Loucy (cell line): Measurements from ENCODE around the gene PC.
A peak's percentile ranks its signal among the peaks of the same experiment; 100 is the strongest.
"Not testable (repeated sequence)": the region's sequence is repeated elsewhere in the genome, so short reads cannot be mapped to it uniquely, and the experiment has no call there.

Source experiments
- H2AFZ ChIP-seq: fragments of 200-600 bp; sonication (generic); 2 replicates; pipeline ENCODE4 v1.6.0; 2016; ENCODE audit warnings: antibody characterized with exemption, mild to moderate bottlenecking, low read length, moderate library complexity
- H3F3A ChIP-seq: fragments of 200-600 bp; 2 replicates; pipeline ENCODE4 v1.6.0; 2016; ENCODE audit warnings: antibody characterized with exemption, low read depth, mild to moderate bottlenecking
- H3K27me3 ChIP-seq: fragments of 200-600 bp; sonication (generic); 2 replicates; pipeline ENCODE4 v1.6.1; 2014; ENCODE audit warnings: low read length, mild to moderate bottlenecking; ENCODE audit not compliant: insufficient read depth, poor library complexity, severe bottlenecking
- H3K36me3 ChIP-seq: fragments of 200-600 bp; sonication (generic); 2 replicates; pipeline ENCODE4 v1.6.1; 2016; ENCODE audit warnings: low read length; ENCODE audit not compliant: insufficient read depth
- H3K4me1 ChIP-seq: fragments of 200-600 bp; sonication (generic); 2 replicates; pipeline ENCODE4 v1.5.1; 2014; ENCODE audit warnings: low read length, mild to moderate bottlenecking; ENCODE audit not compliant: insufficient read depth, poor library complexity, severe bottlenecking
- H3K4me2 ChIP-seq: fragments of 200-600 bp; sonication (generic); 2 replicates; pipeline ENCODE4 v1.6.0; 2014; ENCODE audit warnings: antibody characterized with exemption, low read length, low read depth, mild to moderate bottlenecking; ENCODE audit not compliant: poor library complexity, severe bottlenecking
- H3K4me3 ChIP-seq: fragments of 200-600 bp; sonication (generic); 2 replicates; pipeline ENCODE4 v1.5.1; 2014; ENCODE audit warnings: low read length, mild to moderate bottlenecking, mixed read lengths; ENCODE audit not compliant: poor library complexity, severe bottlenecking
- H3K79me2 ChIP-seq: fragments of 200-600 bp; sonication (generic); 2 replicates; pipeline ENCODE4 v1.6.1; 2014; ENCODE audit warnings: low read length; ENCODE audit not compliant: insufficient read depth
- H3K9ac ChIP-seq: fragments of 200-600 bp; sonication (generic); 2 replicates; pipeline ENCODE4 v1.6.0; 2014; ENCODE audit warnings: mild to moderate bottlenecking, low read depth, low read length, moderate library complexity; ENCODE audit not compliant: poor library complexity, severe bottlenecking
- H3K9me2 ChIP-seq: fragments of 200-600 bp; sonication (generic); replicated peaks from 2 replicates; pipeline ENCODE4 v1.6.1; 2016; ENCODE audit warnings: low read depth, low read length, mixed read lengths
- H3K9me3 ChIP-seq: fragments of 200-600 bp; sonication (generic); 2 replicates; pipeline ENCODE4 v1.6.1; 2014; ENCODE audit warnings: mild to moderate bottlenecking, antibody characterized with exemption, low read length, low read depth; ENCODE audit not compliant: insufficient read depth
- H4K20me1 ChIP-seq: fragments of 200-600 bp; sonication (generic); 2 replicates; pipeline ENCODE4 v1.6.0; 2014; ENCODE audit warnings: antibody characterized with exemption, low read length, mild to moderate bottlenecking; ENCODE audit not compliant: insufficient read depth, poor library complexity, severe bottlenecking
- CTCF ChIP-seq: fragments of 200-600 bp; sonication (generic); conservative IDR thresholded peaks from 2 replicates; pipeline ENCODE4 v1.5.1; 2014; ENCODE audit warnings: mild to moderate bottlenecking, antibody characterized with exemption, low read length
- EZH2phosphoT487 ChIP-seq: fragments of 200-600 bp; IDR thresholded peaks from 2 replicates; pipeline ENCODE4 v1.6.1; 2018; ENCODE audit warnings: antibody characterized with exemption, mild to moderate bottlenecking, moderate library complexity, borderline replicate concordance

PC gene

GRCh38 chr11:67006029-67006884 lies 48.1 kb upstream of the PC start:
- peak overlapping the region; percentile 51 for H3K4me2 ChIP-seq
- no peaks in the 10 kb centered on the region for H3K36me3 ChIP-seq
- H3K9me2 ChIP-seq, result no peaks in the 10 kb centered on the region
- H2AFZ ChIP-seq, result peak overlapping the region; percentile 97
- peaks cover 12% of the 10 kb centered on the region for H3K4me1 ChIP-seq
- no peak for TF ChIP-seq EZH2phosphoT487
- no peak for TF ChIP-seq CTCF
- no peaks in the 10 kb centered on the region for H4K20me1 ChIP-seq
- H3K27me3 ChIP-seq, result peaks cover 7% of the 10 kb centered on the region
- no peaks in the 10 kb centered on the region for H3F3A ChIP-seq
- no peaks in the 10 kb centered on the region for H3K9me3 ChIP-seq
- no peak overlapping the region for H3K9ac ChIP-seq
- no peaks in the 10 kb centered on the region for H3K79me2 ChIP-seq
- H3K4me3 ChIP-seq, result peak overlapping the region; percentile 23

- H3K9ac ChIP-seq, H3K4me2 ChIP-seq, H3K27me3 ChIP-seq, H3K36me3 ChIP-seq, H3F3A ChIP-seq, H2AFZ ChIP-seq, H3K9me3 ChIP-seq, H3K4me3 ChIP-seq, H3K9me2 ChIP-seq, H3K79me2 ChIP-seq, H4K20me1 ChIP-seq: not testable (repeated sequence)
- peaks cover 12% of the 10 kb centered on the region for H3K4me1 ChIP-seq
Measured at GRCh38 chr11:67005200-67005599, 47.0 kb upstream of the PC start.

GRCh38 chr11:67002921-67003411 lies 44.8 kb upstream of the PC start:
- no peaks in the 10 kb centered on the region for H3K79me2 ChIP-seq
- no peaks in the 10 kb centered on the region for H3K36me3 ChIP-seq
- H3K4me1 ChIP-seq, result peaks cover 12% of the 10 kb centered on the region
- H3K4me3 ChIP-seq, result no peak overlapping the region
- no peaks in the 10 kb centered on the region for H3K9me2 ChIP-seq
- no peaks in the 10 kb centered on the region for H3F3A ChIP-seq
- no peaks in the 10 kb centered on the region for H3K9me3 ChIP-seq
- no peak overlapping the region for H3K9ac ChIP-seq
- H3K27me3 ChIP-seq, result peaks cover 12% of the 10 kb centered on the region
- H3K4me2 ChIP-seq, result no peak overlapping the region
- H2AFZ ChIP-seq, result no peak overlapping the region
- TF ChIP-seq CTCF, result no peak
- TF ChIP-seq EZH2phosphoT487, result no peak
- no peaks in the 10 kb centered on the region for H4K20me1 ChIP-seq
